SIG-M5 (cell line): ENCODE measurements around the gene ZEB2.
A peak's percentile ranks its signal among the peaks of the same experiment; 100 is the strongest.

Experiments
- DNase-seq: peaks from one replicate; lab custom pipeline; 2025; lab: John Stamatoyannopoulos, UW

Gene ZEB2

GRCh38 chr2:144470816-144471215 lies 49.1 kb downstream of the ZEB2 start:
- no peak for DNase-seq

GRCh38 chr2:144470334-144470733 lies 49.6 kb downstream of the ZEB2 start:
- no peak for DNase-seq

GRCh38 chr2:144469798-144470197 lies 50.1 kb downstream of the ZEB2 start:
- DNase-seq = no peak

GRCh38 chr2:144468823-144469595 lies 50.9 kb downstream of the ZEB2 start:
- DNase-seq = no peak

- no peak for DNase-seq
Measured at GRCh38 chr2:144467502-144468137, 52.3 kb downstream of the ZEB2 start.

- no peak for DNase-seq
Measured at GRCh38 chr2:144466637-144467036, 53.3 kb downstream of the ZEB2 start.

GRCh38 chr2:144465749-144466148 lies 54.2 kb downstream of the ZEB2 start:
- DNase-seq = no peak

GRCh38 chr2:144464730-144465129 lies 55.2 kb downstream of the ZEB2 start:
- no peak for DNase-seq

- no peak for DNase-seq
Measured at GRCh38 chr2:144463266-144463665, 56.7 kb downstream of the ZEB2 start.

- DNase-seq = no peak
Measured at GRCh38 chr2:144462266-144462665, 57.7 kb downstream of the ZEB2 start.

- no peak for DNase-seq
Measured at GRCh38 chr2:144461308-144461766, 58.6 kb downstream of the ZEB2 start.

- no peak for DNase-seq
Measured at GRCh38 chr2:144460727-144461307, 59.1 kb downstream of the ZEB2 start.

- no peak for DNase-seq
Measured at GRCh38 chr2:144459937-144460336, 60.0 kb downstream of the ZEB2 start.

GRCh38 chr2:144459286-144459685 lies 60.6 kb downstream of the ZEB2 start:
- DNase-seq = no peak

GRCh38 chr2:144458541-144458940 lies 61.4 kb downstream of the ZEB2 start:
- no peak for DNase-seq

- DNase-seq = peak; percentile 16
Measured at GRCh38 chr2:144456680-144457079, 63.2 kb downstream of the ZEB2 start.

GRCh38 chr2:144455987-144456386 lies 63.9 kb downstream of the ZEB2 start:
- DNase-seq = no peak

GRCh38 chr2:144454466-144455287 lies 65.2 kb downstream of the ZEB2 start:
- no peak for DNase-seq

GRCh38 chr2:144453486-144454158 lies 66.3 kb downstream of the ZEB2 start:
- no peak for DNase-seq

- no peak for DNase-seq
Measured at GRCh38 chr2:144452989-144453336, 67.0 kb downstream of the ZEB2 start.

- no peak for DNase-seq
Measured at GRCh38 chr2:144452169-144452988, 67.5 kb downstream of the ZEB2 start.
